A204.1 (cell line): Measurements from ENCODE around the gene SMC4.

Experiments used
- FAIRE-seq: peaks from 2 replicates; lab custom pipeline; 2012; peaks lifted over from hg19 to GRCh38; lab: Jason Lieb, UNC

SMC4 gene

GRCh38 chr3:160478338-160478737 is 78.9 kb downstream of the SMC4 start:
- no peak for FAIRE-seq

GRCh38 chr3:160479376-160479775 is 79.9 kb downstream of the SMC4 start:
- FAIRE-seq, result no peak

GRCh38 chr3:160480931-160481330 is 81.5 kb downstream of the SMC4 start:
- FAIRE-seq, result no peak

- FAIRE-seq, result no peak
Measured at GRCh38 chr3:160481856-160482255, 82.4 kb downstream of the SMC4 start.

GRCh38 chr3:160482796-160483195 is 83.3 kb downstream of the SMC4 start:
- no peak for FAIRE-seq
